Measurements from ENCODE around the gene TNRC6B. TPM values are rescaled to one million over a fixed set of nuclear protein-coding genes. Genes with fewer than 3 reads are reported as not detected.

The TNRC6B gene
- total and polyA plus RNA-seq, 2 experiments from 2014 or later, result 46.9 to 87.8 TPM

GRCh38 chr22:40314041-40314440 lies 136.3 kb downstream of the TNRC6B start:
- no peak overlapping the region for H3K4me3 ChIP-seq
- no peak overlapping the region for H3K27ac ChIP-seq (ENCODE audit: low read depth)
- no peaks in the 10 kb centered on the region for H3K4me1 Mint-ChIP-seq
- H2AFZ ChIP-seq, result no peak overlapping the region
- 0 out of 2 replicates have a peak, but pooled peaks cover 3% of the 10 kb centered on the region for H3F3A ChIP-seq (replicated peaks; ENCODE audit: low read depth)
- no peak overlapping the region for H3K27ac Mint-ChIP-seq
- no peaks in the 10 kb centered on the region for H3K9me3 Mint-ChIP-seq
- no peaks in the 10 kb centered on the region for H3K27me3 ChIP-seq (ENCODE audit: insufficient read depth)
- peaks cover 89% of the 10 kb centered on the region for H3K36me3 Mint-ChIP-seq (ENCODE audit: low read depth)
- DNase-seq (ENCODE audit: low spot score), result no peak
- 0 out of 2 replicates have a peak, but pooled peaks cover 23% of the 10 kb centered on the region for H4K20me1 ChIP-seq (replicated peaks; ENCODE audit: insufficient read depth)
- no peak for ATAC-seq
- no peak overlapping the region for H3K4me3 Mint-ChIP-seq
- H3K36me3 ChIP-seq (ENCODE audit: insufficient read depth), result peaks cover 62% of the 10 kb centered on the region
- H3K9me2 ChIP-seq (ENCODE audit: insufficient read depth), result no peaks in the 10 kb centered on the region
- no peak overlapping the region for H3K4me2 ChIP-seq
- H3K4me1 ChIP-seq (ENCODE audit: insufficient read depth), result no peaks in the 10 kb centered on the region
- H3K79me2 ChIP-seq (replicated peaks; ENCODE audit: insufficient read depth), result no peaks in the 10 kb centered on the region
- peaks cover 6% of the 10 kb centered on the region for H3K27me3 Mint-ChIP-seq (ENCODE audit: insufficient read depth, low read depth, poor library complexity)
- no peak for TF ChIP-seq EZH2phosphoT487 (IDR thresholded peaks at IDR 0.05; ENCODE audit: unreplicated experiment)
- no peak for TF ChIP-seq JUNB (IDR thresholded peaks at IDR 0.05; ENCODE audit: unreplicated experiment)
- no peak for TF ChIP-seq EZH2 (IDR thresholded peaks at IDR 0.05; ENCODE audit: low read depth, unreplicated experiment)
- TF ChIP-seq, protein P1, sequence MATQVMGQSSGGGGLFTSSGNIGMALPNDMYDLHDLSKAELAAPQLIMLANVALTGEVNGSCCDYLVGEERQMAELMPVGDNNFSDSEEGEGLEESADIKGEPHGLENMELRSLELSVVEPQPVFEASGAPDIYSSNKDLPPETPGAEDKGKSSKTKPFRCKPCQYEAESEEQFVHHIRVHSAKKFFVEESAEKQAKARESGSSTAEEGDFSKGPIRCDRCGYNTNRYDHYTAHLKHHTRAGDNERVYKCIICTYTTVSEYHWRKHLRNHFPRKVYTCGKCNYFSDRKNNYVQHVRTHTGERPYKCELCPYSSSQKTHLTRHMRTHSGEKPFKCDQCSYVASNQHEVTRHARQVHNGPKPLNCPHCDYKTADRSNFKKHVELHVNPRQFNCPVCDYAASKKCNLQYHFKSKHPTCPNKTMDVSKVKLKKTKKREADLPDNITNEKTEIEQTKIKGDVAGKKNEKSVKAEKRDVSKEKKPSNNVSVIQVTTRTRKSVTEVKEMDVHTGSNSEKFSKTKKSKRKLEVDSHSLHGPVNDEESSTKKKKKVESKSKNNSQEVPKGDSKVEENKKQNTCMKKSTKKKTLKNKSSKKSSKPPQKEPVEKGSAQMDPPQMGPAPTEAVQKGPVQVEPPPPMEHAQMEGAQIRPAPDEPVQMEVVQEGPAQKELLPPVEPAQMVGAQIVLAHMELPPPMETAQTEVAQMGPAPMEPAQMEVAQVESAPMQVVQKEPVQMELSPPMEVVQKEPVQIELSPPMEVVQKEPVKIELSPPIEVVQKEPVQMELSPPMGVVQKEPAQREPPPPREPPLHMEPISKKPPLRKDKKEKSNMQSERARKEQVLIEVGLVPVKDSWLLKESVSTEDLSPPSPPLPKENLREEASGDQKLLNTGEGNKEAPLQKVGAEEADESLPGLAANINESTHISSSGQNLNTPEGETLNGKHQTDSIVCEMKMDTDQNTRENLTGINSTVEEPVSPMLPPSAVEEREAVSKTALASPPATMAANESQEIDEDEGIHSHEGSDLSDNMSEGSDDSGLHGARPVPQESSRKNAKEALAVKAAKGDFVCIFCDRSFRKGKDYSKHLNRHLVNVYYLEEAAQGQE (IDR thresholded peaks at IDR 0.05; ENCODE audit: unreplicated experiment), result no peak
- no peak for TF ChIP-seq POLR2AphosphoS5 (IDR thresholded peaks at IDR 0.05; ENCODE audit: low read depth)
- TF ChIP-seq CREB1 (CRISPR knock-in tag; IDR thresholded peaks at IDR 0.05; ENCODE audit: low read depth), result no peak
- TF ChIP-seq NANOG (IDR thresholded peaks at IDR 0.05; ENCODE audit: borderline replicate concordance), result no peak
- no peak for TF ChIP-seq ZNF114 (CRISPR knock-in tag; IDR thresholded peaks at IDR 0.05)
- no peak for TF ChIP-seq ZNF331 (CRISPR knock-in tag; IDR thresholded peaks at IDR 0.05; ENCODE audit: low read depth)
- TF ChIP-seq ETS1 (IDR thresholded peaks at IDR 0.05), result no peak
- TF ChIP-seq STAT1 (IDR thresholded peaks at IDR 0.05; ENCODE audit: unreplicated experiment), result no peak
- TF ChIP-seq, protein P2, sequence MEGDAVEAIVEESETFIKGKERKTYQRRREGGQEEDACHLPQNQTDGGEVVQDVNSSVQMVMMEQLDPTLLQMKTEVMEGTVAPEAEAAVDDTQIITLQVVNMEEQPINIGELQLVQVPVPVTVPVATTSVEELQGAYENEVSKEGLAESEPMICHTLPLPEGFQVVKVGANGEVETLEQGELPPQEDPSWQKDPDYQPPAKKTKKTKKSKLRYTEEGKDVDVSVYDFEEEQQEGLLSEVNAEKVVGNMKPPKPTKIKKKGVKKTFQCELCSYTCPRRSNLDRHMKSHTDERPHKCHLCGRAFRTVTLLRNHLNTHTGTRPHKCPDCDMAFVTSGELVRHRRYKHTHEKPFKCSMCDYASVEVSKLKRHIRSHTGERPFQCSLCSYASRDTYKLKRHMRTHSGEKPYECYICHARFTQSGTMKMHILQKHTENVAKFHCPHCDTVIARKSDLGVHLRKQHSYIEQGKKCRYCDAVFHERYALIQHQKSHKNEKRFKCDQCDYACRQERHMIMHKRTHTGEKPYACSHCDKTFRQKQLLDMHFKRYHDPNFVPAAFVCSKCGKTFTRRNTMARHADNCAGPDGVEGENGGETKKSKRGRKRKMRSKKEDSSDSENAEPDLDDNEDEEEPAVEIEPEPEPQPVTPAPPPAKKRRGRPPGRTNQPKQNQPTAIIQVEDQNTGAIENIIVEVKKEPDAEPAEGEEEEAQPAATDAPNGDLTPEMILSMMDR (conservative IDR thresholded peaks at IDR 0.05; ENCODE audit: low read depth in 2 of 2), result no peak
- TF ChIP-seq, protein P3, sequence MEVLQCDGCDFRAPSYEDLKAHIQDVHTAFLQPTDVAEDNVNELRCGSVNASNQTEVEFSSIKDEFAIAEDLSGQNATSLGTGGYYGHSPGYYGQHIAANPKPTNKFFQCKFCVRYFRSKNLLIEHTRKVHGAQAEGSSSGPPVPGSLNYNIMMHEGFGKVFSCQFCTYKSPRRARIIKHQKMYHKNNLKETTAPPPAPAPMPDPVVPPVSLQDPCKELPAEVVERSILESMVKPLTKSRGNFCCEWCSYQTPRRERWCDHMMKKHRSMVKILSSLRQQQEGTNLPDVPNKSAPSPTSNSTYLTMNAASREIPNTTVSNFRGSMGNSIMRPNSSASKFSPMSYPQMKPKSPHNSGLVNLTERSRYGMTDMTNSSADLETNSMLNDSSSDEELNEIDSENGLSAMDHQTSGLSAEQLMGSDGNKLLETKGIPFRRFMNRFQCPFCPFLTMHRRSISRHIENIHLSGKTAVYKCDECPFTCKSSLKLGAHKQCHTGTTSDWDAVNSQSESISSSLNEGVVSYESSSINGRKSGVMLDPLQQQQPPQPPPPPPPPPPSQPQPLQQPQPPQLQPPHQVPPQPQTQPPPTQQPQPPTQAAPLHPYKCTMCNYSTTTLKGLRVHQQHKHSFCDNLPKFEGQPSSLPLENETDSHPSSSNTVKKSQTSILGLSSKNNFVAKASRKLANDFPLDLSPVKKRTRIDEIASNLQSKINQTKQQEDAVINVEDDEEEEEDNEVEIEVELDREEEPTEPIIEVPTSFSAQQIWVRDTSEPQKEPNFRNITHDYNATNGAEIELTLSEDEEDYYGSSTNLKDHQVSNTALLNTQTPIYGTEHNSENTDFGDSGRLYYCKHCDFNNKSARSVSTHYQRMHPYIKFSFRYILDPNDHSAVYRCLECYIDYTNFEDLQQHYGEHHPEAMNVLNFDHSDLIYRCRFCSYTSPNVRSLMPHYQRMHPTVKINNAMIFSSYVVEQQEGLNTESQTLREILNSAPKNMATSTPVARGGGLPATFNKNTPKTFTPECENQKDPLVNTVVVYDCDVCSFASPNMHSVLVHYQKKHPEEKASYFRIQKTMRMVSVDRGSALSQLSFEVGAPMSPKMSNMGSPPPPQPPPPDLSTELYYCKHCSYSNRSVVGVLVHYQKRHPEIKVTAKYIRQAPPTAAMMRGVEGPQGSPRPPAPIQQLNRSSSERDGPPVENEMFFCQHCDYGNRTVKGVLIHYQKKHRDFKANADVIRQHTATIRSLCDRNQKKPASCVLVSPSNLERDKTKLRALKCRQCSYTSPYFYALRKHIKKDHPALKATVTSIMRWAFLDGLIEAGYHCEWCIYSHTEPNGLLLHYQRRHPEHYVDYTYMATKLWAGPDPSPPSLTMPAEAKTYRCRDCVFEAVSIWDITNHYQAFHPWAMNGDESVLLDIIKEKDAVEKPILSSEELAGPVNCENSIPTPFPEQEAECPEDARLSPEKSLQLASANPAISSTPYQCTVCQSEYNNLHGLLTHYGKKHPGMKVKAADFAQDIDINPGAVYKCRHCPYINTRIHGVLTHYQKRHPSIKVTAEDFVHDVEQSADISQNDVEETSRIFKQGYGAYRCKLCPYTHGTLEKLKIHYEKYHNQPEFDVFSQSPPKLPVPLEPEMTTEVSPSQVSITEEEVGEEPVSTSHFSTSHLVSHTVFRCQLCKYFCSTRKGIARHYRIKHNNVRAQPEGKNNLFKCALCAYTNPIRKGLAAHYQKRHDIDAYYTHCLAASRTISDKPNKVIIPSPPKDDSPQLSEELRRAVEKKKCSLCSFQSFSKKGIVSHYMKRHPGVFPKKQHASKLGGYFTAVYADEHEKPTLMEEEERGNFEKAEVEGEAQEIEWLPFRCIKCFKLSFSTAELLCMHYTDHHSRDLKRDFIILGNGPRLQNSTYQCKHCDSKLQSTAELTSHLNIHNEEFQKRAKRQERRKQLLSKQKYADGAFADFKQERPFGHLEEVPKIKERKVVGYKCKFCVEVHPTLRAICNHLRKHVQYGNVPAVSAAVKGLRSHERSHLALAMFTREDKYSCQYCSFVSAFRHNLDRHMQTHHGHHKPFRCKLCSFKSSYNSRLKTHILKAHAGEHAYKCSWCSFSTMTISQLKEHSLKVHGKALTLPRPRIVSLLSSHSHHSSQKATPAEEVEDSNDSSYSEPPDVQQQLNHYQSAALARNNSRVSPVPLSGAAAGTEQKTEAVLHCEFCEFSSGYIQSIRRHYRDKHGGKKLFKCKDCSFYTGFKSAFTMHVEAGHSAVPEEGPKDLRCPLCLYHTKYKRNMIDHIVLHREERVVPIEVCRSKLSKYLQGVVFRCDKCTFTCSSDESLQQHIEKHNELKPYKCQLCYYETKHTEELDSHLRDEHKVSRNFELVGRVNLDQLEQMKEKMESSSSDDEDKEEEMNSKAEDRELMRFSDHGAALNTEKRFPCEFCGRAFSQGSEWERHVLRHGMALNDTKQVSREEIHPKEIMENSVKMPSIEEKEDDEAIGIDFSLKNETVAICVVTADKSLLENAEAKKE (CRISPR knock-in tag; IDR thresholded peaks at IDR 0.05), result no peak

Measured in GM23338 (cell line).